ENCODE data around the gene GULP1.

Gene GULP1

DNA sequence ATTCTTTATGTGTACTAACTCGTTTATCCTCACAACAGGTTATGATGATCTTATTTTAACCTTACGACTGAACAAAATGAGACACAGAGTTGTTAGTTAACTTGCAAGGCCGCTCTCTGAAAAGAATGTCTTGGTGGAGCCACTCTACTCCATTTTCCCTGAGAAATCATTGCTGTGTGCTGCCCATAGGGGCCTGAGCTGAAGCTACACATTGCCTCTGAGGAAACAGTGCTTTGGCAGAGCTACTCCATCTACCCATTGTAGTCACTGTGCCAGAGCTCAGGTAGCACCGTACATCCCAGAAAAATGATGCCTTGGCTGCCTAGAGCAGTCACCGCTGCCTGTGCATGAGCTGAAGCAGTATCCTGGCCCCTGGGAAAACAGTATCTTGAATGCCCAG, 61.6 kb downstream of the GULP1 start:
- H3K27ac ChIP-seq = no peak overlapping the region; the same call in 1 of the 2 replicates
- TF ChIP-seq, protein P1, sequence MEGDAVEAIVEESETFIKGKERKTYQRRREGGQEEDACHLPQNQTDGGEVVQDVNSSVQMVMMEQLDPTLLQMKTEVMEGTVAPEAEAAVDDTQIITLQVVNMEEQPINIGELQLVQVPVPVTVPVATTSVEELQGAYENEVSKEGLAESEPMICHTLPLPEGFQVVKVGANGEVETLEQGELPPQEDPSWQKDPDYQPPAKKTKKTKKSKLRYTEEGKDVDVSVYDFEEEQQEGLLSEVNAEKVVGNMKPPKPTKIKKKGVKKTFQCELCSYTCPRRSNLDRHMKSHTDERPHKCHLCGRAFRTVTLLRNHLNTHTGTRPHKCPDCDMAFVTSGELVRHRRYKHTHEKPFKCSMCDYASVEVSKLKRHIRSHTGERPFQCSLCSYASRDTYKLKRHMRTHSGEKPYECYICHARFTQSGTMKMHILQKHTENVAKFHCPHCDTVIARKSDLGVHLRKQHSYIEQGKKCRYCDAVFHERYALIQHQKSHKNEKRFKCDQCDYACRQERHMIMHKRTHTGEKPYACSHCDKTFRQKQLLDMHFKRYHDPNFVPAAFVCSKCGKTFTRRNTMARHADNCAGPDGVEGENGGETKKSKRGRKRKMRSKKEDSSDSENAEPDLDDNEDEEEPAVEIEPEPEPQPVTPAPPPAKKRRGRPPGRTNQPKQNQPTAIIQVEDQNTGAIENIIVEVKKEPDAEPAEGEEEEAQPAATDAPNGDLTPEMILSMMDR (conservative IDR thresholded peaks at IDR 0.05) = no peak
- TF ChIP-seq ZFX (IDR thresholded peaks at IDR 0.05) = no peak

DNA sequence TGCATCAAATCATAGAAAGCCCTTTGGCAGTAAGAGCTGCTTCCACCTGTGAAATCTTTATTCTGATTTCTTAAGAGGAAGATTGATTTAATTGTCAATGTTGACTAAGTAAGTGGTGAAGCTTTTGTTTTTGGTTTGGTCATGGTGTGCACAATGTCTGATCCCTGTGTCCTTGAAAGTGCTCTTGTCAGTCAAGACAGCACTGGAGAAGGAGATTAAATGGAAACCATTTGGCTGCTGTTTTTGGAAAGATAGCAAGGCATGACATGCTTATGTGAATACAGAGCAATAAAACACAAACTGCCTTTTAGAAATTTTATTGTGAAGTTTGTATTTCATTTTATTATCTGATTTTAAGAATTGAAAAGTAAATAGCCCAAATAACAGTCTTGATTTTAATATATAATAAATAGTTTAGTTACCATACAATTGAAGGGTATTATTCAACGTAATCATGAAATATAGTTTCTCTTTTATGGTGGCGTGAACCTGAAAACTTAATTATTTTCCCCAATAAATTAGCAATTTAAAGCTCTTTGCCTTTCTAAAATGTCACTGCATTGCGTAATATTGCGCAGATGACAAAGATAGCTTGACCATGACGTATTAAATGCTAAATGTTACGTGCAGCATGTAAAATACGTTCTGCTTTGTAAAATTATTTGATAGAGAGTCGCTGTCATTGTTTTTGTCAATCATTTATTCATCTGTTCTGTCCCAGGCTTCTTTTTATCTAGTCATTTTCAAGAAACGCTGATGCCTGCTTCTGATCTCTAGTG, 69.0 kb downstream of the GULP1 start:
- no peak overlapping the region for H3K27ac ChIP-seq
- TF ChIP-seq ZFX (IDR thresholded peaks at IDR 0.05) = no peak
- TF ChIP-seq, protein P1 (conservative IDR thresholded peaks at IDR 0.05) = no peak

DNA sequence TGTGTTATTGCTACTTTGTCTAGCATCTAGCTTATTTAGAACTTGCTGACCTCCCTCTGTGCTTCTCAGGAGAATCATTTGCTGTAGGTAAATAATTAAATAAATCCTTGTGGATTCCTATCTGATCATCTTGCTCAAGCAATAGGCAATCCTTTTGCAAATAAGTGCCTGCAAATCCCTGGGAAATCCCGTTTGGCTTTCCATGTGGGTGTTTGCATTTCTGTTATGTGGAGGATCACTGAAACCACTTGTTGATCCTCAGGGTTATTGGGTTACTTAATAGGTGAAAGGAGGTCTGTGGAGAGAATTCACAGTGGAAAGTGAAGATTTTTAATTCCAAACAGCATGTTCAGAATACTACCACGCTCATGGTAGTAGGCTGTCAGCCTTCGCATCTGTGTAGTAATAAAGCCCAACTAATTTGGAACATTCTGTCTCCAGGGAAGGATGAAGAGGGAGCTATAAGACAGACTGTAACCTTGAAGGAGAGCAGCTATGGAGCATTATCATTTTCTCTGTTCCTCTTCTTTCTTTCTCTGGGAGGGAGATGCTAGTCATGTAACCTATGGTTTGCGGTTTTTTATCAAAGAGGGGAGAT, 72.5 kb downstream of the GULP1 start:
- no peak for TF ChIP-seq ZFX (IDR thresholded peaks at IDR 0.05)
- TF ChIP-seq, protein P1 (conservative IDR thresholded peaks at IDR 0.05) = no peak
- no peak overlapping the region for H3K27ac ChIP-seq

- no peak for TF ChIP-seq ZFX (IDR thresholded peaks at IDR 0.05)
- TF ChIP-seq, protein P1 (conservative IDR thresholded peaks at IDR 0.05) = no peak
- H3K27ac ChIP-seq = no peak overlapping the region
Measured at GRCh38 chr2:188365058-188365641, 73.5 kb downstream of the GULP1 start.

DNA sequence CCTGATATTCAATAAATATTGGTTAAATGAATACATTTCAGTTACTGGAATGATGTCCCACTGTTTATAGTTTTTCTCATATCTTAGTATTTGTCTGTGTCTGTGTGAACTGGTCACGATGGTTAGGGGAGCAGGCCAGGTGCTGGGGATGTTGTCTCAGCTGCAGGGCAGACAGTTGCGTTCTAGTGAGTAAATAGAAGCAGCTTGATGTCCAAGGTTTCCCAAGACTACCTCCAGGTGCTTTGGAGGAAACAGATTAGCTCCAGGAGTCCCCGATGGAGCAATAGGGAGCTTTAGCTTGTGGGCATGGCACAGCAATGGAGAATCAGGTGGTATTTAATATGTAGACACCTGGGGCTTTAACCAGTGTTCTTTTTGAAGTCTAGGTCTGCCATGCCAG, 75.5 kb downstream of the GULP1 start:
- H3K27ac ChIP-seq = no peak overlapping the region; the same call in 1 of the 2 replicates
- no peak for TF ChIP-seq ZFX (IDR thresholded peaks at IDR 0.05)
- TF ChIP-seq, protein P1 (conservative IDR thresholded peaks at IDR 0.05) = no peak

DNA sequence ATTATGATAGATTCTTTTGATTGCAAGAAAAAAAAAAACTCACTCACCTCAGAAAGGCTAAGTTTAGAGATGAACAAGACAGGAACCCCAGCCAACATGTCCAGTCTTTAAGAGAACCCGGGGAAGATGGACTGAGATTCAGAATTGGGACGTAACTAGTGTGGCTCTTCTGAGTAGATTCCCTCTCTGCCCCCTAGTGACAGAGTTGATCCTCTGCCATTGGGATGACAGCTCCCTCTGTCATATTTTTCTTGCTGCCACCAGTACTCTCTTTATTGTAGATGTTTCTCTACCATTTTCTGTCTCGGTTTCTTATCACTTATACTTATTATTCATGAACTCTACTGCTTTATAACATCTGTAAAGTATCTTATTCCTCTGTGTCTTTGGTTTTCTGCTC, 77.7 kb downstream of the GULP1 start:
- H3K27ac ChIP-seq = no peak overlapping the region
- TF ChIP-seq ZFX (IDR thresholded peaks at IDR 0.05) = no peak
- TF ChIP-seq, protein P1 (conservative IDR thresholded peaks at IDR 0.05) = peak; percentile 66

DNA sequence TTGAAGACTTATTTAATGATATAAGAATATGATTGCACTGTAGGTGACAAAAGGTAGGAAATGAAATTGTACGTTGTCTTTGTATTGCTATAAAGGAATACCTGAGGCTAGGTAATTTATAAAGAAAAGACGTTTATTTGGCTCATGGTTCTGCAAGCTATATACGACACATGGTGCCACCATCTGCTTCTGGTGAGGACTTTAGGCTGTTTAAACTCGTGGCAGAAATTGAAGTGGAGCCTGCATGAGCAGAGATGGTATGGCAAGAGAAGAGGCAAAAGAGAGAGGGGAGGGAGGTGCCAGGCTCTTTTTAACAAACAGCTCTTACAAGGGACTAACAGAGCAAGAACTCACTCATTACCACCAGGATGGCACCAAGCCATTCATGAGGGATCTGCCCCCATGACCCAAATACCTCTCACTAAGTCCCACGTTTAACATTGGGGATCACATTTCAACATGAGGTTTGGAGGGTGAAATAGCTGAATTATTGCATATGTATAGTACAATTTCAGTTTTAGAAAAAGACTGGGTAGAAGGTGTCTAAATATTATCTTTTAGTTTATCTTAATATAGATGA, 86.8 kb downstream of the GULP1 start:
- TF ChIP-seq, protein P1 (conservative IDR thresholded peaks at IDR 0.05) = no peak
- no peak for TF ChIP-seq ZFX (IDR thresholded peaks at IDR 0.05)
- H3K27ac ChIP-seq = no peak overlapping the region
